ENCODE results near the gene LMAN1L. TPM values are rescaled to one million over a fixed set of nuclear protein-coding genes. Genes with fewer than 3 reads are reported as not detected.

Gene LMAN1L
- total RNA-seq, 4 donors from 2014 or later: not detected

DNA sequence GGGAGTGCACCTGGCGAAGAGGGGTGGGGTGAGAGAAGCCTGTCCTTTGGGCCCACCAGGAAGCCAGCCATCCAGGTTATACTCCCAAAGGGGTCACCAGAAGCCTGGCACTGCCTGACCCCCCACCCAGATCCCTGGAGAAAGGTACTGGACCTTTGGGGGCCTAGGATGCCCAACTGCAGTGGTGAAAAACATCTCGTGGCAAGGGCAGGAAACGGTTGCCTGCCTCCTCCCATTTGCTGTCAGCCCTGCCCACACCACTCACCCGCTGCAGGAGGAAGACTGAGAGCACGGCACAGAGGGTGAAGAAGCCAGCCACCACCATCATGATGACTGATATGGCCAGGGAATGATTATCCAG is 32.6 kb downstream of the LMAN1L start:
- no peak for TF ChIP-seq POLR2A (IDR thresholded peaks at IDR 0.05)
- TF ChIP-seq, protein P1, sequence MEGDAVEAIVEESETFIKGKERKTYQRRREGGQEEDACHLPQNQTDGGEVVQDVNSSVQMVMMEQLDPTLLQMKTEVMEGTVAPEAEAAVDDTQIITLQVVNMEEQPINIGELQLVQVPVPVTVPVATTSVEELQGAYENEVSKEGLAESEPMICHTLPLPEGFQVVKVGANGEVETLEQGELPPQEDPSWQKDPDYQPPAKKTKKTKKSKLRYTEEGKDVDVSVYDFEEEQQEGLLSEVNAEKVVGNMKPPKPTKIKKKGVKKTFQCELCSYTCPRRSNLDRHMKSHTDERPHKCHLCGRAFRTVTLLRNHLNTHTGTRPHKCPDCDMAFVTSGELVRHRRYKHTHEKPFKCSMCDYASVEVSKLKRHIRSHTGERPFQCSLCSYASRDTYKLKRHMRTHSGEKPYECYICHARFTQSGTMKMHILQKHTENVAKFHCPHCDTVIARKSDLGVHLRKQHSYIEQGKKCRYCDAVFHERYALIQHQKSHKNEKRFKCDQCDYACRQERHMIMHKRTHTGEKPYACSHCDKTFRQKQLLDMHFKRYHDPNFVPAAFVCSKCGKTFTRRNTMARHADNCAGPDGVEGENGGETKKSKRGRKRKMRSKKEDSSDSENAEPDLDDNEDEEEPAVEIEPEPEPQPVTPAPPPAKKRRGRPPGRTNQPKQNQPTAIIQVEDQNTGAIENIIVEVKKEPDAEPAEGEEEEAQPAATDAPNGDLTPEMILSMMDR (IDR thresholded peaks at IDR 0.05): no peak
- DNase-seq: peak in 2 of 3 donors; percentile 55 to 63
- peaks cover 0 to 49% (median 0%) of the 10 kb centered on the region in 3 donors for H3K36me3 ChIP-seq
- H3K27ac ChIP-seq: peak overlapping the region in 2 of 4 donors; percentile 44 to 92
- peaks cover 0 to 24% (median 15%) of the 10 kb centered on the region in 4 donors for H3K4me1 ChIP-seq
- H3K4me3 ChIP-seq: no peak overlapping the region
- H3K9me3 ChIP-seq: no peaks in the 10 kb centered on the region
- no peaks in the 10 kb centered on the region for H3K27me3 ChIP-seq

- no peak for DNase-seq
- no peaks in the 10 kb centered on the region for H3K9me3 ChIP-seq
- TF ChIP-seq POLR2A (IDR thresholded peaks at IDR 0.05): no peak
- TF ChIP-seq, protein P1 (IDR thresholded peaks at IDR 0.05): no peak
- peaks cover 0 to 24% (median 15%) of the 10 kb centered on the region in 4 donors for H3K4me1 ChIP-seq
- peak overlapping the region in 1 of 4 donors; percentile 92 for H3K27ac ChIP-seq
- H3K4me3 ChIP-seq: no peak overlapping the region
- peaks cover 0 to 50% (median 0%) of the 10 kb centered on the region in 3 donors for H3K36me3 ChIP-seq
- H3K27me3 ChIP-seq: no peaks in the 10 kb centered on the region
Measured at GRCh38 chr15:74845581-74845980, 32.9 kb downstream of the LMAN1L start.

DNA sequence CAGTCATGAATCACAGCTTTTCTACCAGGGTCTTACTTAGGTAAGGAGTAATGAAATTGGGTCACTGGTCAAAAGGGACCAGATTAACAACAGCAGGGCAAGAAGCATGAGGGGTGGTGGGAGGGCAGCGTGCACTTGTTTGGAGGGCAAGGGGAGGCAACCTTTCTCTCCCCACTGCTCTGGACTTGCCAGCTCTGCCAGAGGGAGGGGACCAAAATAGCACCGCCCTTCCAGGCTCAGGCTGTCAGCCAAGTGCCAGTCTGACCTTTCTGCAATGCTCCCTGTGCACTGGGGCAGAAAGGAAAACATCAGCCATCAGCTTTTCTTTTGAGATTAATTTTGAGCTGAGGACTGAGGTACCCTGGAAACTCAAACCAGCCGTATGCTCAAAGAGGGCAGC is 34.8 kb downstream of the LMAN1L start:
- Histone ChIP-seq H3K4me1 (peaks cover 0 to 16% (median 11%) of the 10 kb centered on the region in 4 donors), H3K9me3 (no peaks in the 10 kb centered on the region), H3K4me3 (no peak overlapping the region), H3K36me3 (peaks cover 0 to 68% (median 0%) of the 10 kb centered on the region in 3 donors), H3K27me3 (no peaks in the 10 kb centered on the region), H3K27ac (no peak overlapping the region)
- DNase-seq: no peak
- no peak for TF ChIP-seq POLR2A (IDR thresholded peaks at IDR 0.05)
- TF ChIP-seq, protein P1 (IDR thresholded peaks at IDR 0.05): no peak

GRCh38 chr15:74850393-74850792 is 37.8 kb downstream of the LMAN1L start:
- no peaks in the 10 kb centered on the region for H3K27me3 ChIP-seq
- no peak overlapping the region for H3K4me3 ChIP-seq
- H3K27ac ChIP-seq: peak overlapping the region in 1 of 4 donors; percentile 52
- peak in 1 of 3 donors; percentile 68 for DNase-seq
- H3K9me3 ChIP-seq: no peaks in the 10 kb centered on the region
- TF ChIP-seq, protein P1 (IDR thresholded peaks at IDR 0.05): no peak
- no peak for TF ChIP-seq POLR2A (IDR thresholded peaks at IDR 0.05)
- H3K4me1 ChIP-seq: peaks cover 0 to 8% (median 0%) of the 10 kb centered on the region in 4 donors
- peaks cover 0 to 84% (median 0%) of the 10 kb centered on the region in 3 donors for H3K36me3 ChIP-seq

DNA sequence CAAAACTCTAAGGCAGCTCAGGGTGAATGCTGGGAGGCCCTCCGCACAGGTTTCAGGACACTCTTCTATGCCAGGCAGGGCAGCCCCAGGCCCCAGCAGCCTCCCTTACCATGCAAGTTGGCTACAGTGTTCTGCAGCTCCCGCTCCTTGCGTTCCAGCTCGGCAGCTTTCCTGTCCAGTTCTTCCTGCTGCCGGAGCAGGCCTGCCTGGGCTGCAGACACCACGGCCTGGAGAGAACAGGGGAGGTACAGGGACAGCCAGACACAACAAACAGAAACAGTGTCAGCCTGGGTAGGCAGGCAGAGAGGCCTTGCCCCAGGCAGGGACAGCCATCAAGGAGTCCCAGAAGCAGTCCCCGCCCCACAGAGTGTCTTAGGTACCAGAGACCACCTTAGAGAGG is 39.3 kb downstream of the LMAN1L start:
- peaks cover 0 to 77% (median 0%) of the 10 kb centered on the region in 3 donors for H3K36me3 ChIP-seq

More for the DNA sequence above, 39.3 kb downstream of the LMAN1L start:
- Histone ChIP-seq H3K4me1 (peaks cover 4 to 19% (median 5%) of the 10 kb centered on the region in 4 donors), H3K27ac (no peak overlapping the region), H3K27me3 (no peaks in the 10 kb centered on the region), H3K4me3 (no peak overlapping the region), H3K9me3 (no peaks in the 10 kb centered on the region)
- no peak for DNase-seq
- TF ChIP-seq POLR2A (IDR thresholded peaks at IDR 0.05): no peak
- TF ChIP-seq, protein P1 (IDR thresholded peaks at IDR 0.05): no peak

Data from Peyer's patch (tissue), 4 donors.